Astrocyte (in vitro differentiated cells and primary cell): Measurements from ENCODE around the gene SLC4A3.

Experiments used
- CTCF ChIP-seq: IDR thresholded peaks from 2 replicates; pipeline ENCODE4 v1.5.1; 2011; ENCODE audit warnings: low read depth, mild to moderate bottlenecking, inconsistent platforms, low read length, moderate library complexity; ENCODE audit not compliant: insufficient read depth
- EZH2 ChIP-seq: IDR thresholded peaks from 2 replicates; pipeline ENCODE4 v1.6.1; 2012; ENCODE audit warnings: mild to moderate bottlenecking, low read length, inconsistent platforms; ENCODE audit not compliant: insufficient read depth

GRCh38 chr2:219675221-219675620, 47.8 kb downstream of the SLC4A3 start:
- TF ChIP-seq CTCF: no peak
- TF ChIP-seq EZH2: no peak
